ENCODE measurements around the gene AUTS2. TPM values are rescaled to one million over a fixed set of nuclear protein-coding genes. Genes with fewer than 3 reads are reported as not detected.

Gene AUTS2
- total RNA-seq, 1 donor from 2014 or later: 125 TPM

DNA sequence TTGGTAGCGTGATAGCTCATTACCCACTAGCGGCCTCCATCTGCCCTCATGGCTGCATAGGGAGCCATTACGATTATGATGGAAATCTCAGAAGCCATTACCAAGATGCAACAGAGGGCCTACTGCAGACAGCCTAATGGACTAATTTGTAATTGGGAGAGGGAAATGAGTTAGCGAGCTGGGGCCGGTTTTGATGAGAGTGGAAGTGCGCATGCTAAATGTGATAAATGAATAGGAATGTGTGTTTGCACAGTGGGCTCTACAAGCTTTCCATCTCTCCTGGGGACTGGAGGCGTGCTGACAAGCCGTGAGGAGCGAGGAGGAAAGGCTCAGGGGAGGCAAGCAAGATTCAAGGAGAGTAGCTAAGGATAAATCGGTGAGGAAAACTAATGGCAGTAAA, 889.2 kb downstream of the AUTS2 start:
- Mint-ChIP-seq H3K27me3 (no peaks in the 10 kb centered on the region), H3K4me1 (ENCODE audit: low read depth) (no peaks in the 10 kb centered on the region), H3K27ac (peak overlapping the region; percentile 42), H3K9me3 (ENCODE audit: low read depth) (peaks cover 8% of the 10 kb centered on the region), H3K4me3 (ENCODE audit: low read depth) (no peak overlapping the region), H3K36me3 (ENCODE audit: insufficient read depth) (peaks cover 8% of the 10 kb centered on the region)
- TF ChIP-seq, protein P1, sequence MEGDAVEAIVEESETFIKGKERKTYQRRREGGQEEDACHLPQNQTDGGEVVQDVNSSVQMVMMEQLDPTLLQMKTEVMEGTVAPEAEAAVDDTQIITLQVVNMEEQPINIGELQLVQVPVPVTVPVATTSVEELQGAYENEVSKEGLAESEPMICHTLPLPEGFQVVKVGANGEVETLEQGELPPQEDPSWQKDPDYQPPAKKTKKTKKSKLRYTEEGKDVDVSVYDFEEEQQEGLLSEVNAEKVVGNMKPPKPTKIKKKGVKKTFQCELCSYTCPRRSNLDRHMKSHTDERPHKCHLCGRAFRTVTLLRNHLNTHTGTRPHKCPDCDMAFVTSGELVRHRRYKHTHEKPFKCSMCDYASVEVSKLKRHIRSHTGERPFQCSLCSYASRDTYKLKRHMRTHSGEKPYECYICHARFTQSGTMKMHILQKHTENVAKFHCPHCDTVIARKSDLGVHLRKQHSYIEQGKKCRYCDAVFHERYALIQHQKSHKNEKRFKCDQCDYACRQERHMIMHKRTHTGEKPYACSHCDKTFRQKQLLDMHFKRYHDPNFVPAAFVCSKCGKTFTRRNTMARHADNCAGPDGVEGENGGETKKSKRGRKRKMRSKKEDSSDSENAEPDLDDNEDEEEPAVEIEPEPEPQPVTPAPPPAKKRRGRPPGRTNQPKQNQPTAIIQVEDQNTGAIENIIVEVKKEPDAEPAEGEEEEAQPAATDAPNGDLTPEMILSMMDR (IDR thresholded peaks at IDR 0.05; ENCODE audit: unreplicated experiment): no peak
- no peak for DNase-seq (ENCODE audit: low spot score, unreplicated experiment)

DNA sequence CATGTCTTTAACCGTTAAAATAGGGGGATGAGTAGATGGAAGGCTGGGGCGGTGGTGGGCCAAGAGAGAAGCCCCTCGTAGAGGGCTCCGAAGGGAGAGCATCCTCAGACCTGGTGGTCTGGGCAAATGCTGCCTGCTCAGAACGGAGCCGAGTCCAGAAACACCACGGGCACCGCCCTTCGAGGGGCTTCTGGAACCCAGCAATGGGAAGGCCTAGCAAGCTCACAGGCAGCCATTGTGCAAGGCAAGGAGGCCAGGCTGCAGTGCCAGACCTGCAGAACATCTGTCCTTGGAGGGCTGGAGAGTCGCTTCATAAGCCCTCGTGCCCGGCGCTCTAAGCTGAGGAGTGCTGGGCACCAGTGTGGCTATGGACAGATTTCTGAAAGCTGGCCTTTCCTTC, 889.6 kb downstream of the AUTS2 start:
- no peak for DNase-seq (ENCODE audit: low spot score, unreplicated experiment)
- Mint-ChIP-seq H3K27me3 (no peaks in the 10 kb centered on the region), H3K4me1 (ENCODE audit: low read depth) (no peaks in the 10 kb centered on the region), H3K4me3 (ENCODE audit: low read depth) (no peak overlapping the region), H3K27ac (no peak overlapping the region), H3K9me3 (ENCODE audit: low read depth) (peaks cover 8% of the 10 kb centered on the region), H3K36me3 (ENCODE audit: insufficient read depth) (peaks cover 8% of the 10 kb centered on the region)
- TF ChIP-seq, protein P1 (IDR thresholded peaks at IDR 0.05; ENCODE audit: unreplicated experiment): no peak

DNA sequence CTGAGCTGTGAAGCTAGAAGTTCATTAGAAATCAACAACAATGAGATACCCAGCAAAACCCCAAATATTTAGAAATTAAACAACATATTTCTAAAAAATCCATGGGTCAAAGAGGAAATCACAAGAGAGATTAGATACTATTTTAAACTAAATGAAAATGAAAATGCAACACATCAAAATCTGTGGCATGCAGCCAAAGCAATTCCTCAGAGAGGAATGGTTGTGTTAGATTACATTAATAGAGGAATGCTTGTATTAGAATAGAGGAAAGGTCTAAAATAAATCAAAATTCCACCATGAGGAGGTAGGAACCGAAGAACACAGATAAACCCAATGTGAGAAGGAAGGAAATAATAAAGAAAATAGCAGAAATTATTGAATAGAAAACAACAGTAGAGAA, 891.5 kb downstream of the AUTS2 start:
- Mint-ChIP-seq H3K36me3 (ENCODE audit: insufficient read depth) (peaks cover 4% of the 10 kb centered on the region), H3K4me3 (ENCODE audit: low read depth) (no peak overlapping the region), H3K27ac (no peak overlapping the region), H3K4me1 (ENCODE audit: low read depth) (peaks cover 8% of the 10 kb centered on the region), H3K9me3 (ENCODE audit: low read depth) (peaks cover 4% of the 10 kb centered on the region), H3K27me3 (no peaks in the 10 kb centered on the region)
- TF ChIP-seq, protein P1 (IDR thresholded peaks at IDR 0.05; ENCODE audit: unreplicated experiment): no peak
- DNase-seq (ENCODE audit: low spot score, unreplicated experiment): no peak

DNA sequence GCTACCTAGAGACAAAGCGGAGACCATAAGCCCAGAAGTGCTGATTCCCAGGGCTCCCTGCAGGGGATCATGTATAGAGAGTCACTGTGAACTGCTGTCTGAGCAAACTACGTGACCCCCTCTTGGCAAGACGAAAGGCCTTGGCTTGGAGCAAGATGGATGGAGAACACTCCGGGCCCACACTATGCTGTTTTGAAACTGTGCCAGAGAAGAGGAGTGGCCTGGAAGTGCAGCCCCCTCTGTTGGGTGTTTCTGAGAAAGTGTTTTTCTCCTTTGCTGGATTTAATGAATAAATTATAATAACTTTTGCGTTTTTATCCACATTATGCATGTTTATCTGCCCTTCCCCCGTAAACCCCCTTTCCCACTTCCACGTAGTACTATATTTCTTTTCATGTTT, 894.4 kb downstream of the AUTS2 start:
- Mint-ChIP-seq H3K27me3 (no peaks in the 10 kb centered on the region), H3K4me3 (ENCODE audit: low read depth) (no peak overlapping the region), H3K27ac (no peak overlapping the region), H3K9me3 (ENCODE audit: low read depth) (no peaks in the 10 kb centered on the region), H3K36me3 (ENCODE audit: insufficient read depth) (no peaks in the 10 kb centered on the region), H3K4me1 (ENCODE audit: low read depth) (peaks cover 8% of the 10 kb centered on the region)
- TF ChIP-seq, protein P1 (IDR thresholded peaks at IDR 0.05; ENCODE audit: unreplicated experiment): no peak
- DNase-seq (ENCODE audit: low spot score, unreplicated experiment): no peak

DNA sequence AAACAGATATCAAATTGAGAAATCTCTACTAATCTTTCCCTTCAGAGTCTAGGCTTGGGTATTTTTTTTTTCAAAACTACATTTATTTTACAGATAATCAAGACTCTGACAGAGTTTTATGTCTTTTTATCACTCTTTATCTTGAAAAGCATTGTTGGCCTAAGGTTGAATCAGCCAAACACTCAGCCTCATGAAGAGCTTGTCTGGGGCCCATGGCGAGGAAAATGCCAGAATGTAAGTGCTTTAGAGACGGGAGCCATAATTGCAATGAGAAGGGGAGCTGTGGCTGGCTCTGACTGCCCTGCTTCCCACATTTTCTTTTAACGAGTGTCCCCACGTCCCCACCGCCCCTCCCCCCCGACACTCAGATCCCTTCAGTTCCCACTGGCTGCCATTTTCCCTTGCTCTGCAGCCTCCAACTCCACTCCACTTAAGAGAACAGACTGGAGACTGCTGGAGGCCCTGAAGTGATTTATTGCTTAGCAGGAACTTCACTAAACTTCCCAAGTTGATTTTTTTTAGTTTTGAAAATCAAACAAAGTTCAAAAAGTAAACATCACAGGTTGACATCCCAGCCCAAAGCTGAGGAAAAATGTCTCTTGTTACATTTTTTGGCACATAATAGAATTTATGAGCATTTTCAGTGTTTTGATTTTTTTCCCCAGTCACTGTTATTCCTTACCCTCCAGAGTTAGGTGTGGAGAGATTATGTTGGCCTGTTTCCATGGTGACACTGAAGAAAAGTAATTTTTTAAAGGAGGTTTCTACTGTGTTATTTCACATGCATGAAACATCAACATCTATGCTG, 896.2 kb downstream of the AUTS2 start:
- TF ChIP-seq, protein P1 (IDR thresholded peaks at IDR 0.05; ENCODE audit: unreplicated experiment): no peak
- H3K36me3 Mint-ChIP-seq (ENCODE audit: insufficient read depth): no peaks in the 10 kb centered on the region
- H3K27me3 Mint-ChIP-seq: no peaks in the 10 kb centered on the region
- H3K4me1 Mint-ChIP-seq (ENCODE audit: low read depth): peaks cover 8% of the 10 kb centered on the region
- no peak overlapping the region for H3K27ac Mint-ChIP-seq
- H3K9me3 Mint-ChIP-seq (ENCODE audit: low read depth): no peaks in the 10 kb centered on the region
- H3K4me3 Mint-ChIP-seq (ENCODE audit: low read depth): no peak overlapping the region
- no peak for DNase-seq (ENCODE audit: low spot score, unreplicated experiment)
